GM18526 (cell line): ENCODE data around the gene VASH1.
A peak's percentile ranks its signal among the peaks of the same experiment; 100 is the strongest.

Experiments
- POLR2A ChIP-seq: IDR thresholded peaks from 3 replicates; pipeline ENCODE4 v1.6.1; 2011; ENCODE audit not compliant: insufficient read length; ENCODE audit errors: extremely low read depth

VASH1 gene

GRCh38 chr14:76793956-76794355 is 32.7 kb downstream of the VASH1 start:
- TF ChIP-seq POLR2A, result no peak

GRCh38 chr14:76806446-76806845 is 45.2 kb downstream of the VASH1 start:
- TF ChIP-seq POLR2A, result no peak

DNA sequence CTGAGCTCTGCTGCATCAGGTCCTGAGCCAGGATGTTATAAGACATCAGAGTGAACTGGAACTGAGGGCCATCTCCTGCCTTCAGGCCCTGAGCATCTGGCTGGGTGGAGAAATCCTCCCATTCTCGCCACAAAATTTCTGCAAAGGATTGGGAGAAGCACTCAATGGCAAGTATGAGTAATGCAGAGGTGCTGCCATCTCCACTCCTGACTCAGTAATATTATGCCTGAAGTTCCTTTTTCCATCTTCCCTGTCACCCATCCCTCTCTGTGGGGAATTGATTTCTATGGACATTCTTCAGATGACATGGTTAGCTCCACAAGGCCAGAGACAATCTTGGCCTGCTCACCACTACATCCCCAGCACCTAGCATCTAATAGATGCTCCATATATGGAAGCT is 46.7 kb downstream of the VASH1 start:
- no peak for TF ChIP-seq POLR2A

GRCh38 chr14:76808990-76809389 is 47.7 kb downstream of the VASH1 start:
- TF ChIP-seq POLR2A, result no peak

GRCh38 chr14:76810525-76810924 is 49.3 kb downstream of the VASH1 start:
- TF ChIP-seq POLR2A, result no peak

GRCh38 chr14:76810953-76811400 is 49.7 kb downstream of the VASH1 start:
- TF ChIP-seq POLR2A, result no peak

DNA sequence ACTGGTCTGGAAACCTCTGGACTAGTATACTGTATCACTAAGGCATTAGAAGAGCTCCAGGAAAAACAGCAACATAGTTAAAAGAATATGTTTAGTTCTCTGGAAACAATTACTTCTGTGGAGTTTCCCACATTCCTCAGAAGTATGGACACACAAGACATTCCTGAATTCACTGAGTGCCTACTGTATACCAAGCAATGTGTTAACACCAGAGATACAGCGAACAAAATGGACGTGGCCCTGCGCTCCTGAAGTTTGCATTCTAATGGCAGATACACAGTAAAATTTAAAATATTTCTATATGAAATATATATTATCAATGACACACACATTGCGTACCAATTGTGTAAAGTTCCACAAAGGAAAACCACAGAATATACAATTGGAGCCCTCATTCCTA is 50.3 kb downstream of the VASH1 start:
- no peak for TF ChIP-seq POLR2A

GRCh38 chr14:76812093-76812421 is 50.8 kb downstream of the VASH1 start:
- no peak for TF ChIP-seq POLR2A

DNA sequence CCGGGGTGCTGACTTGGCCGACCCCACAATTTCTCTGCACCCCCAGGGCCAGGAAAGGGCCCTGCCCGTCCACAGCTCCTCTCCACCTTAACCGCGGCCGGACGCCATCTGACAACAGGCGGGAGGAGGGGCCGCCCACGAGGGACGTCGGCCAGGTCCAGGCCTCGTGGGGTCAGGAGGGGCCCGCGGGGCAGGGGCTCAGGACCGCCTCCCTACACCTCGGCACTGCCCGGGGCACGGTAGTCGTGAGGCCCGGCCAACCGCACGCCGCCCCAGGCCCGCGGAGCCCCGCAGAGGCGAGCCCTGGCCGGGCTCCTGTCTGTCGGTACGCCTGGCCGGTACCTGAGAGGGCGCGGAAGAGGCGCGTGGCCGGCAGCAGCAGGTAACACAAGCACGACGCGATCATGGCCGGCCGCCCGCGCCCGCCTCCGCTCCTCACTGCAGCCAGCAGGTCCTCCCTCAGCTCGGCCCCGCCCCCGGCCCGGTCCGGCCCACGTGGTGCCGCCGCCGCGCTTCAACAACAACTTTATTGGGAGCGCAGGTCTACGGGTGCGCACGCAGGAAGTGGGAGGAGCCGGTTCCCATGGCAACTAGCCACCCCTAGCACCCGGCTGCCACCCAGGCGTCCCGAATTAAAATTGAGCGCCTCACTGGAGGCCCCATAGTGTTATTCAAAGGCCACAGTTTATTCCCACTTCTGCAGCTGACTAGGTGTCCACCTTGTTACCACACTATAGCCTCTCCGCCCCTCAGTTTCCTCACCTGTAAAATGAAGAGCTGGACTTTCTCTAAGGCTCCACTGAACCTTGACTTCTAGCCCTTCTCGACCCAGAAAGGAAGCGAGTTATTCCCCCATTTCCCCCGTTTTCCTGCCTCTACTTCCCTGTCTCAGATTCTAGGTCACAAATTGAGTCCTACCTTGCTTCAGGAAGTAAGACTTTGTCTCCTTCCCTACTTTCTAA is 51.4 kb downstream of the VASH1 start, which contains the start of gene ANGEL1:
ANGEL1 (minus strand) TSS at position 461 of the 962 bp plus-strand sequence; CDS start at position 406, 55 bp downstream.
- TF ChIP-seq POLR2A, result peak; percentile 87

GRCh38 chr14:76814726-76815645 is 53.7 kb downstream of the VASH1 start:
- no peak for TF ChIP-seq POLR2A

- TF ChIP-seq POLR2A, result no peak
Measured at GRCh38 chr14:76820700-76821099, 59.4 kb downstream of the VASH1 start.

DNA sequence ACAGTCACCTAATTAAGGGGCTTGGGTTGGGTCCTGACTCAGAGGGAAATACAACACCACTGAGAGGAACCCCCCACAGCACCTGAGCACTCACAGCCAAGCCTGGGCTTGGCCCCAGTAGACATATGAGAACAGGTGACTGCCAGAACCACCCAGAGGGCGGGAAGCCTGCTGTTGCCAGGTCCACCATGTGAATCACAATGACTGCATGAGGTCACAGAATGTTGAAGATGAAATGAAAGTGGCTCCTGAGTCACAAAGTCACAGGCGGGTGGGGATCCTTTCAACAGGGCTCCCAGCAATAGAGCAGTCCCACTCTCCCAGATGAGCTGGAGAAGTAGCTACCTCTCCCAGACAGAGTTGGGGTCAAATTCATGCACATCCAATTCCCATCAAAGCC is 64.9 kb downstream of the VASH1 start, which contains the start of gene LRRC74A:
LRRC74A (plus strand) TSS at position 287 of the 400 bp plus-strand sequence. CDS start 290 bp downstream, outside the sequence.
- TF ChIP-seq POLR2A, result no peak

DNA sequence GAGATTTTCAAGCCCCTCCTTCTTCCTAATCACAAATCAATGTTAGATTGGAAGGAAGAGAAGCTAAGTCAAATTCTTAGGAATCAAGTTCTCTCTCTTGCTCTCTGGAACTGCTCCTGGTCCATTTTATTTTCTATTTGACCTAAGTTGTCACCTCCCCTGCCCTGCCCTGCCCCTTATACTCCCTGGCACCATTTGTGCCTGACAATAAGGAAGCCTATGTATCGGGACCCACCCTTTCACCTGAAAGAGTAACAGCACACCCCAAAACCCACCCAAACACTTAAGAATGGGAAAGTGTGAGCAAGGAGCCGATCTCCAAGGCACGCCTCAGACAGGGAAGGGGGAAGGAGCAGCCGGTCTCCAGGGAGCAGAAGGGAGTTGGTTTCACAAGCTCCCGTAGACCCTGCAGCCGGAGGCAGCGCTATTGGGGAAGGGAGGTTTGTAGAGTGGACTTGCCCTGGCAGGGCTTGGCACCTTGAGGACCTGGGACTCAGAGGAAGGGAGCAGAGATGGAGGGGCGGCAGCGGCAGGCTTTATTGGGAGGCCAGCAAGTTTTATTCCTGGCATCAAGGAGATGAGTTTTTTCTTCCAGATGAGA is 66.5 kb downstream of the VASH1 start:
- no peak for TF ChIP-seq POLR2A

DNA sequence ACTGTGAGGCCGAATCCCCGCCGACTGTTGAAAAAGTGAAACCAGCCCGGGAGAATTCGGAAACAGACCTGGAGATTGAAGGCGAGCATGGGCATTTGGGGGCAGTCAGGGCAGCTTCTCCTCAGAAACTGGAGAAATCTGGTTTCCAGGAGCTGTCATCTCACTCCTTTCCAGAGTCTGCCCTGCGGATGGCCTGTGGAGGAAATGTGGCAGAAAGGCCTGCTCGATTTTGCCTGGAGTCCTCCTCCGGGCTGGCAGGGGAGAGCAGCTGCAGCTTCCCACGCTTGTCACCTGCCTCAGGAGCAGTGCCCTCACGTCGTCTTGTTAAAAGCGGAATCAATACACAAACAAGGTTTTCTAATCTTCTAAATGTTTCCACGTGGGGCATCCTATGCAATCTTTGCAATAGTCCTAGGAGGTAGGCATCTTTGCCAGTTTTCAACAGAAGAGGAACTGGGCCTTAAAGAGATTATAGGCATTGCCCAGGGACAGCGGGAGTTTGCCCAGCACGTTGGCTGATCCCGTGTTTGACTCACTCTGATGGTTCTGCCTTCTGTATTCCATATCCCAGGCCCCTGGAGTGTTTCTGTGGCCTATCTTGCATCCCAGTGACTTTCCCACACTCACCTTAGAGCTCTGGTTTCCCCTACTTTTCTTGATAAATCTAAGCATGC is 67.2 kb downstream of the VASH1 start:
- no peak for TF ChIP-seq POLR2A

GRCh38 chr14:76829013-76829365 is 67.7 kb downstream of the VASH1 start:
- TF ChIP-seq POLR2A, result no peak
